ENCODE measurements around the gene SLC26A8.

SLC26A8 gene

GRCh38 chr6:36023996-36024795, at the start of gene SLC26A8:
SLC26A8 (minus strand) TSS chr6:36024641; CDS start chr6:36019707, 4,934 bp downstream.
- no peak for DNase-seq (ENCODE audit: low read depth)
- H3K4me3 ChIP-seq (ENCODE audit: control insufficient read depth, low read depth, low read length), result no peak within 1 kb of the TSS

GRCh38 chr6:36073587-36073986, 49.1 kb upstream of the SLC26A8 start:
- DNase-seq (ENCODE audit: low read depth), result no peak
- TF ChIP-seq CTCF (IDR thresholded peaks at IDR 0.05; ENCODE audit: control insufficient read depth, insufficient read depth, low read depth, low read length, missing control alignments), result no peak
- H3K4me3 ChIP-seq (ENCODE audit: control insufficient read depth, low read depth, low read length), result no peak overlapping the region

More at GRCh38 chr6:36023996-36024795, at the start of gene SLC26A8:
- TF ChIP-seq CTCF (IDR thresholded peaks at IDR 0.05; ENCODE audit: control insufficient read depth, insufficient read depth, low read depth, low read length, missing control alignments), result no peak

GRCh38 chr6:36072681-36073080, 48.2 kb upstream of the SLC26A8 start:
- TF ChIP-seq CTCF (IDR thresholded peaks at IDR 0.05; ENCODE audit: control insufficient read depth, insufficient read depth, low read depth, low read length, missing control alignments), result no peak
- DNase-seq (ENCODE audit: low read depth), result no peak
- H3K4me3 ChIP-seq (ENCODE audit: control insufficient read depth, low read depth, low read length), result no peak overlapping the region

GRCh38 chr6:36071714-36072113, 47.3 kb upstream of the SLC26A8 start:
- H3K4me3 ChIP-seq (ENCODE audit: control insufficient read depth, low read depth, low read length), result no peak overlapping the region
- no peak for DNase-seq (ENCODE audit: low read depth)
- TF ChIP-seq CTCF (IDR thresholded peaks at IDR 0.05; ENCODE audit: control insufficient read depth, insufficient read depth, low read depth, low read length, missing control alignments), result no peak

- DNase-seq (ENCODE audit: low read depth), result no peak
- no peak for TF ChIP-seq CTCF (IDR thresholded peaks at IDR 0.05; ENCODE audit: control insufficient read depth, insufficient read depth, low read depth, low read length, missing control alignments)
- no peak overlapping the region for H3K4me3 ChIP-seq (ENCODE audit: control insufficient read depth, low read depth, low read length)
Measured at GRCh38 chr6:36071281-36071680, 46.8 kb upstream of the SLC26A8 start.

- H3K4me3 ChIP-seq (ENCODE audit: control insufficient read depth, low read depth, low read length), result no peak overlapping the region
- no peak for DNase-seq (ENCODE audit: low read depth)
- no peak for TF ChIP-seq CTCF (IDR thresholded peaks at IDR 0.05; ENCODE audit: control insufficient read depth, insufficient read depth, low read depth, low read length, missing control alignments)
Measured at GRCh38 chr6:36070252-36070651, 45.8 kb upstream of the SLC26A8 start.

Measured in AG09309 (cell line).